Ishikawa (cell line): ENCODE results near the gene QSOX1.

Experiments
- CEBPB ChIP-seq: IDR thresholded peaks from 2 replicates; pipeline ENCODE4 v1.6.1; 2012
- CREB1 ChIP-seq: IDR thresholded peaks from 2 replicates; pipeline ENCODE4 v1.6.1; 2012; ENCODE audit warnings: low read depth
- EGR1 ChIP-seq: IDR thresholded peaks from 2 replicates; pipeline ENCODE4 v1.6.1; 2012
- EP300 ChIP-seq: IDR thresholded peaks from 2 replicates; pipeline ENCODE4 v1.6.1; 2012; ENCODE audit warnings: borderline replicate concordance
- FOXM1 ChIP-seq: IDR thresholded peaks from 2 replicates; pipeline ENCODE4 v1.6.1; 2012; ENCODE audit warnings: low read depth, borderline replicate concordance
- MAX ChIP-seq: IDR thresholded peaks from 2 replicates; pipeline ENCODE4 v1.6.1; 2012
- RAD21 ChIP-seq: IDR thresholded peaks from 2 replicates; pipeline ENCODE4 v1.6.1; 2012; ENCODE audit warnings: low read depth
- TAF1 ChIP-seq: IDR thresholded peaks from 2 replicates; pipeline ENCODE4 v1.6.1; 2012; ENCODE audit warnings: low read depth, mild to moderate bottlenecking
- TCF12 ChIP-seq: IDR thresholded peaks from 2 replicates; pipeline ENCODE4 v1.6.1; 2012; ENCODE audit warnings: low read depth
- TEAD4 ChIP-seq: IDR thresholded peaks from 2 replicates; pipeline ENCODE4 v1.6.1; 2012
- USF1 ChIP-seq: IDR thresholded peaks from 2 replicates; pipeline ENCODE4 v1.6.1; 2012
- YY1 ChIP-seq: IDR thresholded peaks from 2 replicates; pipeline ENCODE4 v1.6.1; 2012; ENCODE audit warnings: low read depth
- ZBTB7A ChIP-seq: IDR thresholded peaks from 2 replicates; pipeline ENCODE4 v1.6.1; 2012; ENCODE audit warnings: low read depth
- TF ChIP-seq, protein P1 (sequence below): IDR thresholded peaks from 2 replicates; pipeline ENCODE4 v1.6.1; 2012; ENCODE audit warnings: low read depth, mild to moderate bottlenecking

DNA sequence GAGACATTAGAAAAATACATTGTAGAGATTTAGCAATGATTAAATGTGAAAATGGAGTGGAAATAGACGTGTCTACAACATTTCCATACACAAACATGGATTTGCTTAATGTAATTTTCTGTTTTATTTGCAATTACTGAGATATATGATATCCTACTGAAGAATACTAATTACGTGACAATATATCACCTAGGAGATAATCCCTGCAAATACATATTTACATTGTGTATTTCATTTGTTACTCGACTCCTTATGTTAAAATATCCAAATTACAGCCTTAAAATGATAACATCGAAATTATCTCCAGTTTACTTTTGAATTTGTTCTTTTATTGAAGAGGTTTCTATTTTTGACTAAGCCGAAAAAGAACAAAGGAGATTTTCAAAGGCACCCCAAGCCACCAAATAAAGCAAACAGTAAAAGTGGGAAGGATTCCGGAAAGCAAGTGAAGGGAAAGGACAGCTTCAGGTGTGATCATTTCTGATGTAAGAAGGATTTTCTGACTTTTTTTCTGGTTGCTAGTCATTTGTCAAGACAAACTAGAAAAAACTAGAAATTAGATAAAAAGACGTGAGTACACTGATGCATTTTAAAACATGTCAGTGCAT is 83.3 kb downstream of the QSOX1 start:
- TF ChIP-seq TAF1 (no peak), TCF12 (no peak), RAD21 (no peak), MAX (no peak), CEBPB (no peak), EP300 (no peak), YY1 (no peak), TEAD4 (no peak), CREB1 (no peak), EGR1 (no peak), USF1 (no peak), ZBTB7A (no peak), FOXM1 (no peak)
- TF ChIP-seq, protein P1, sequence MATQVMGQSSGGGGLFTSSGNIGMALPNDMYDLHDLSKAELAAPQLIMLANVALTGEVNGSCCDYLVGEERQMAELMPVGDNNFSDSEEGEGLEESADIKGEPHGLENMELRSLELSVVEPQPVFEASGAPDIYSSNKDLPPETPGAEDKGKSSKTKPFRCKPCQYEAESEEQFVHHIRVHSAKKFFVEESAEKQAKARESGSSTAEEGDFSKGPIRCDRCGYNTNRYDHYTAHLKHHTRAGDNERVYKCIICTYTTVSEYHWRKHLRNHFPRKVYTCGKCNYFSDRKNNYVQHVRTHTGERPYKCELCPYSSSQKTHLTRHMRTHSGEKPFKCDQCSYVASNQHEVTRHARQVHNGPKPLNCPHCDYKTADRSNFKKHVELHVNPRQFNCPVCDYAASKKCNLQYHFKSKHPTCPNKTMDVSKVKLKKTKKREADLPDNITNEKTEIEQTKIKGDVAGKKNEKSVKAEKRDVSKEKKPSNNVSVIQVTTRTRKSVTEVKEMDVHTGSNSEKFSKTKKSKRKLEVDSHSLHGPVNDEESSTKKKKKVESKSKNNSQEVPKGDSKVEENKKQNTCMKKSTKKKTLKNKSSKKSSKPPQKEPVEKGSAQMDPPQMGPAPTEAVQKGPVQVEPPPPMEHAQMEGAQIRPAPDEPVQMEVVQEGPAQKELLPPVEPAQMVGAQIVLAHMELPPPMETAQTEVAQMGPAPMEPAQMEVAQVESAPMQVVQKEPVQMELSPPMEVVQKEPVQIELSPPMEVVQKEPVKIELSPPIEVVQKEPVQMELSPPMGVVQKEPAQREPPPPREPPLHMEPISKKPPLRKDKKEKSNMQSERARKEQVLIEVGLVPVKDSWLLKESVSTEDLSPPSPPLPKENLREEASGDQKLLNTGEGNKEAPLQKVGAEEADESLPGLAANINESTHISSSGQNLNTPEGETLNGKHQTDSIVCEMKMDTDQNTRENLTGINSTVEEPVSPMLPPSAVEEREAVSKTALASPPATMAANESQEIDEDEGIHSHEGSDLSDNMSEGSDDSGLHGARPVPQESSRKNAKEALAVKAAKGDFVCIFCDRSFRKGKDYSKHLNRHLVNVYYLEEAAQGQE: no peak
